NCI-H187 (cell line): ENCODE data around the gene RHOBTB1.
"Not testable (repeated sequence)": the region's sequence is repeated elsewhere in the genome, so short reads cannot be mapped to it uniquely, and the experiment has no call there.

Experiments
- DNase-seq, 2 experiments: peaks; one replicate each; lab custom pipeline; 2025; lab: John Stamatoyannopoulos, UW

The RHOBTB1 gene

GRCh38 chr10:60865198-60865783, 78.7 kb downstream of the RHOBTB1 start:
- no peak for DNase-seq

- DNase-seq: no peak
These were observed 80.2 kb downstream of the RHOBTB1 start for GRCh38 chr10:60863796-60864195.

GRCh38 chr10:60862517-60862916, 81.5 kb downstream of the RHOBTB1 start:
- no peak for DNase-seq

- no peak for DNase-seq
These were observed 87.6 kb downstream of the RHOBTB1 start for GRCh38 chr10:60856405-60856804.

- no peak for DNase-seq
These were observed 90.3 kb downstream of the RHOBTB1 start for GRCh38 chr10:60853637-60854036.

- DNase-seq: no peak
These were observed 90.9 kb downstream of the RHOBTB1 start for GRCh38 chr10:60853107-60853506.

GRCh38 chr10:60849740-60850139, 94.2 kb downstream of the RHOBTB1 start:
- DNase-seq: no peak

- DNase-seq: no peak
These were observed 94.8 kb downstream of the RHOBTB1 start for GRCh38 chr10:60849217-60849616.

GRCh38 chr10:60848680-60849079, 95.3 kb downstream of the RHOBTB1 start:
- DNase-seq: no peak

- no peak for DNase-seq
These were observed 95.9 kb downstream of the RHOBTB1 start for GRCh38 chr10:60848126-60848525.

GRCh38 chr10:60846173-60846572, 97.8 kb downstream of the RHOBTB1 start:
- DNase-seq: no peak

GRCh38 chr10:60845038-60845437, 98.9 kb downstream of the RHOBTB1 start:
- no peak for DNase-seq

GRCh38 chr10:60842694-60843093, 101.3 kb downstream of the RHOBTB1 start:
- no peak for DNase-seq

GRCh38 chr10:60841227-60841626, 102.8 kb downstream of the RHOBTB1 start:
- not testable (repeated sequence) for DNase-seq

GRCh38 chr10:60835049-60835448, 108.9 kb downstream of the RHOBTB1 start:
- no peak for DNase-seq

- no peak for DNase-seq
These were observed 109.6 kb downstream of the RHOBTB1 start for GRCh38 chr10:60834401-60834800.

- DNase-seq: not testable (repeated sequence)
These were observed 111.8 kb downstream of the RHOBTB1 start for GRCh38 chr10:60832136-60832535.

- no peak for DNase-seq
These were observed 115.5 kb downstream of the RHOBTB1 start for GRCh38 chr10:60828489-60828852.

GRCh38 chr10:60827791-60828488, 116.0 kb downstream of the RHOBTB1 start:
- DNase-seq: no peak

GRCh38 chr10:60825520-60825919, 118.5 kb downstream of the RHOBTB1 start:
- no peak for DNase-seq

GRCh38 chr10:60823324-60823723, 120.7 kb downstream of the RHOBTB1 start:
- DNase-seq: no peak

- DNase-seq: no peak
These were observed 121.2 kb downstream of the RHOBTB1 start for GRCh38 chr10:60822809-60823208.

GRCh38 chr10:60821656-60822055, 122.3 kb downstream of the RHOBTB1 start:
- no peak for DNase-seq
